ENCODE measurements around the gene STK40.

The STK40 gene

DNA sequence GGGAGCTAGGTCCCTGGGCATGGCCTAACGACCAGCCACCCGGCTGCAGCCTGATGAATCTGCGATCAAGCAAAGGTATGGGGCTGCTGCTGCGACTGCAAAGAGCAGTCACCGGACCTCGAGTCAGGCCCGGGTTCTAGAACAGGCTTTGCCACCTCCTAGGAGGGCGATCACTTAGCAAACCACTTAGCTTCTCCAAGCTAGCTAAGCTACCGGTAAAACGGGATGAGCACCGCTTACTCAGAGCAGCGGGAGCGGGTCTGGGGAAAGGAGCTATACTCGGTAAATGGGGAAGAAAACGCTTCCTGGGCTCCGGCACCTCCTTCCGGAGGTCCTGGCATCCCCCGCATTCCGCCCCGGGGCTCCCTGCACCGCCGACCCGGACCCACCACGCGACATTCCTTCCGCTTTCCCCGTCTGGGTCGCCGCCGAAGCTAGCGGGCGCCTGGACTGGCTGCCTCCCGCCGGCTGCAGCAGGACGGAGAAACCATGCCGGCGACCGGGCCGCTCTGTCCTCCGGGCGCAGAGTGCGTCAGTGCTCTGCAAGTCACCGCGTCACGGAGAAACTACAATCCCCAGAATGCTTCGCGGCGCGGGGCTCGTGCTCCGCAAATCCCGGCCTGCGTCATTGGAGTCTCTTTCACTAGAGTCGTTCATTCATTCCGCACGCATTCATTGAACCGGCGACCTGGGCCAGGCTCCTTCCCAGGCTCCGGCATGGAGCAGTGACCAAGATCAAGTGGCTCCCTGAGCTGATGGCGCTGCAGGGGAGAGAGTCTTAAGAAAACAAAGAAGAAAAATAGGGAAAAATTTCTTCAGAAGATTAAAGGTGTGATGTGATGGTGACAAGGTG is 11.9 kb upstream of the STK40 start, which contains the start of gene LSM10:
Gene LSM10 (minus strand): TSS at position 531 of the 853 bp plus-strand sequence. CDS start 3,779 bp downstream, outside the sequence.
- DNase-seq: peak; percentile 89

DNA sequence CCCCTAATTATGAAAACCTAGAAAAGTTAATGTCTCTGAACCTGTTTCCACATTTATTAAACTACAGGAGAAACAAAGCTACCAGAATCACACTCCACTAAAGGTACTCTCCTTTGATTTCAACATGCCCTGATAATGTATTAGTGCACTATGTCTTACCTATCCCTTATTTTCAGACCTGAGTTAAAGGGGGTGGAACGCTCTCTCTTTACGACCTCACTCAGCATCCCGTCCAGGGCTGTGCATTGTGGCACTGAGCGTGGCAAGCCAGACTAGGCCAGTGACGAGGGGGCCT is 11.3 kb upstream of the STK40 start:
- DNase-seq: no peak

DNA sequence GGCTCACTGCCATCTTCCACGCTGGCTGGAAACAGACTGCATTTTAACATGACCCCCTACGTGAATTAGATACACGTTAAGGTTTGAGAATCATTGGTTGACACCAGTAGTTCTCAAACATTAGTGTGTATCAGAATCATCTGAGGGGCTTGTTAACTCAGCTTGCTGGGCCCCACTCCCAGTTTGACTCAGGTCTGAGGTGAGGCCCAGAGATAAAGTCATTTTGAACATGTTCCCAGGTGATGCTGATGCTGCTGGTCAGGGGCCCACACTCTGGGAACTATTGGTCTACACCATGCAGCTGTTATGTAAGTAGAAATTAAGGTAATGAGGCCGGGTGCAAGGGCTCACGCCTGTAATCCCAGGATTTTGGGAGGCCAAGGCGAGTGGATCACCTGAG is 10.6 kb upstream of the STK40 start:
- DNase-seq: no peak

GRCh38 chr1:36393686-36394085 is 8.0 kb upstream of the STK40 start:
- DNase-seq: no peak

DNA sequence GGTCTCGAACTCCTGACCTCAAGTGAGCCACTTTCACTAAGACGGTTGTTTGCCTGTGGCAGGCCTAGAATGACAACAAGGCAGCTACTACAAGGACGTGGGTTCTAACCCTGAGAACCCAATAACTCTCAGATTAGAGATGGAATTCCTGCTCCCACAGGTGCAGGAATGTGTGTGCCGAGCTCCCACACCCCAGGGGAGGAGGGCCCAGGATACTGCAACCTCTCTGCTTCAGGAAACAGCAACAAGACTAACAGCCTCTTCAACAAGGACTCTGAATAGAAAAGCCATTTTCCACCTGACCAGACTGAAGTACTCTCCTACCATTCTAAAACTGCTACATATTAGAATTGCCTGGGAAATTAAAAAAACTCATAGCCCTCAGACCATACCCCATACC is 7.1 kb upstream of the STK40 start:
- no peak for DNase-seq

- DNase-seq: no peak
Observed at GRCh38 chr1:36391271-36391670, 5.5 kb upstream of the STK40 start.

DNA sequence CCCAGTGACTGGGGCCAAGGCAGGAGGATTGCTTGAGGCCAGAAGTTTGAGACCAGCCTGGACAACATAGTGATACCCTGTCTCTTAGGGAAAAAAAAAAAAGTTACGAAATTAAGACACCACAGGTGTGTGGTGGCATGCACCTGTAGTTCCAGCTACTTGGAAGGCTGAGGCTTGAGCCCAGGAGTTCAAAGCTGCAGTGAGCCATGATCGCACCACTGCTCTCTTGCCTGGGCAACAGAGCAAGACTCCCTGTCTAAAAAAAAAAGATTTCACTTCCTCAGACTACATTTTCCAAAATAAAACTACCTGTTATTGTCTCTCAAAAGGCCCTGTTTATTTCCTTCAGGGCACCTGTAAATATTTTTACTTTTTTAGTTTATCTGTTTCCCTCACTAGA is 4.7 kb upstream of the STK40 start:
- DNase-seq: no peak

GRCh38 chr1:36389999-36390398 is 4.3 kb upstream of the STK40 start:
- no peak for DNase-seq

GRCh38 chr1:36389261-36389660 is 3.5 kb upstream of the STK40 start:
- no peak for DNase-seq

- peak; percentile 76 for DNase-seq
Observed at GRCh38 chr1:36387141-36387949, 1.6 kb upstream of the STK40 start.

GRCh38 chr1:36386265-36387140 is 779 bp upstream of the STK40 start:
- DNase-seq: peak; percentile 100

GRCh38 chr1:36384542-36385409 is 948 bp downstream of the STK40 start:
- DNase-seq: no peak

DNA sequence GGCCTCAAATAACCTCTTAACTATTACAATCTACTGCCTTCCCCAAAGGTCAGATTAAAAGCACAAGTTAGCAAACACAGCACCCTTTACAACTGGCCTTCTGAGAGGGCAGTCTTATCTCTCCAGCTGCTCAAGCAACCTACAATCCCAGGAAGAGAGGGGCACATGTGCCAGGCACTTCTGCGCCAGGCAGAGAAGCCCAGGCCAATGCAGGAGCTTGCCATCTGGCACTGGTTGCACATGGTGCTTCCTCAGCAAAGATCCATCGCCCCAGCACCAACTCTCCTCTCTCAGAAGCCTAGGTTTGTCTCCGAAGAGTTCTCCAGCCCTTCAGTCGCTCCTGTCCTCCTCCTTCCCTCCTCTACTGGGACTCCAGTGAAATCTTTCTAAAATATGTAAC is 2.5 kb downstream of the STK40 start:
- no peak for DNase-seq

- DNase-seq: no peak
Observed at GRCh38 chr1:36382669-36383068, 3.1 kb downstream of the STK40 start.

DNA sequence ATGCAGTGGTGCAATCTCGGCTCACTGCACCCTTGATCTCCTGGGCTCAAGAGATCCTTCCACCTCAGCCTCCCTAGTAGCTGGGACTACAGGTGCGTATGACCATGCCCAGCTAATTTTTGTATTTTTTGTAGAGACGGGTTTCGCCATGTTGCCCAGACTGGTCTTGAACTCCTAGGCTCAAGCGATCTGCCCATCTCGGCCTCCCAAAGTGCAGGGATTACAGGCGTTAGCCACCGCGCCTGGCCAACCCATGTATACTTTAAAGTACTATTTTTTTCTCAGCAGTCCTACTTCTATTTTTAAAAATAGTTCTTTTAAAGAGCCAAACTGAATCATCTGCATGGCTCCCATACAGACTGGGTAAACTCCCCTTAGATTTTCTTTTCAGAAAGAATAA is 3.5 kb downstream of the STK40 start:
- no peak for DNase-seq

DNA sequence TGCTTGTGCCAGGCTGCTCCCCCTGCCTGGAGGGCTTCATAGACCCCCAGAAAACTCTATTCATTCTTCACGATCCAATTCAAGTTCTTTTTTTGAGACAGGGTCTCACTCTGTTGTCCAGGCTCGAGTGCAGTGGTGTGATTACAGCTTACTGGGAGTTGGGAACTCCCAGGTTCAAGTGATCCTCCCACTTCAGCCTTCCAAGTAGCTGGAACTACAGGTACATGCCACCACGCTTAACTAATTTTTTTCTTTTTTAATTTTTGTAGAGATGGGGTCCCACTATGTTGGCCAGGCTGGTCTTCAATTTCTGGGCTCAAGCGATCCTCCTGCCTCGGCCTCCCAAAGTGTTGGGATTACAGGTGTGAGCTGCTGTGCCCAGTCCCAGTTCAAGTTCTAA is 4.3 kb downstream of the STK40 start:
- no peak for DNase-seq

- no peak for DNase-seq
Observed at GRCh38 chr1:36380782-36381181, 4.9 kb downstream of the STK40 start.

- DNase-seq: no peak
Observed at GRCh38 chr1:36380143-36380619, 5.5 kb downstream of the STK40 start.

GRCh38 chr1:36377791-36378492 is 7.8 kb downstream of the STK40 start:
- no peak for DNase-seq

GRCh38 chr1:36372617-36373016 is 13.1 kb downstream of the STK40 start:
- no peak for DNase-seq
